Dedifferentiated amniotic fluid mesenchymal stem cell (primary cell): ENCODE results near the gene ZC3HAV1.
"Not testable (repeated sequence)": the region's sequence is repeated elsewhere in the genome, so short reads cannot be mapped to it uniquely, and the experiment has no call there.

ENCODE experiments used
- DNase-seq: peaks from one replicate; pipeline ENCODE4 v3.0.0-alpha.2; 2016; ENCODE audit errors: extremely low spot score

ZC3HAV1 gene

GRCh38 chr7:139112741-139113250 lies 3.3 kb upstream of the ZC3HAV1 start:
- DNase-seq, result no peak

DNA sequence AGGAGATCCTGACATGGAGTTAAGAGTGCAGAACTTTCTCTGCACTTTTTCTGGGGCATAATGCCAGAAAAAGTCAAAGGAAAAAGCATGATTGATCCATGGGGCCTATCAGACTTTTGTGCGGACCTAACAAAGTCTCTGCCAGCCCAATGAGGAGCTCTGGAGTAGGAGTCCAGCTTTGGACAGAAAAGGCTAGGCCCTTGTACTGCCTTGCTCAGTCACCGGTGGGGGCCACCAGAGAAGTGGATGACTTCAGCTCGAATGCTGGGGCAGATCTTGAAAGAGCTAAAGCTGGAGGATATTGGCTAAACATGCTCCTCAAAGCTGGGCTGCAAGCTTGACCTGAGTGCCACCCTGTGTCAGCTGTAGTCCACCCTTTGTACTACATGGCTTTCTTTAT lies 2.8 kb upstream of the ZC3HAV1 start:
- no peak for DNase-seq

GRCh38 chr7:139111811-139112301 lies 2.3 kb upstream of the ZC3HAV1 start:
- no peak for DNase-seq

GRCh38 chr7:139111147-139111546 lies 1.6 kb upstream of the ZC3HAV1 start:
- DNase-seq, result no peak

DNA sequence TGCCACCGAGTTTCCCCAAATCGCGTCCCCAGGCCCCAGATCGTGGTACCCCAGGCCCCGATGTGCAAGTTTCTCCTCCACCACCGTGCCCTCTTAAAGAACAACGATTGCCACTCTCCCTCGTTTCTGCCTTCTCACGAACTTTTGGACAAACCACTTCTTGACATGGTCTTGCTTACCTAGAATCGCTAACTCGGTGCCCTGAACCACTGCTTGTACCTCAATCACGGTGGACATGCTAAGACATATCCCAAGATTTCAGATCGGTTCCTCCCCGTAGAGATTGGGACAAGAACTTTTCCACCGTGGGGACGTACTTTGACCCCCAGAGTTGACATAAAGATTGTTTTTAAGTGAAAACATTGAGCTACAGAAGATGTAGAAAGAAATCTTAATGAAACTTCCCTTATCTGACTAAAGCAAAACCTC lies 477 bp upstream of the ZC3HAV1 start:
- no peak for DNase-seq

GRCh38 chr7:139108266-139109187 lies 993 bp downstream of the ZC3HAV1 start:
- no peak for DNase-seq

DNA sequence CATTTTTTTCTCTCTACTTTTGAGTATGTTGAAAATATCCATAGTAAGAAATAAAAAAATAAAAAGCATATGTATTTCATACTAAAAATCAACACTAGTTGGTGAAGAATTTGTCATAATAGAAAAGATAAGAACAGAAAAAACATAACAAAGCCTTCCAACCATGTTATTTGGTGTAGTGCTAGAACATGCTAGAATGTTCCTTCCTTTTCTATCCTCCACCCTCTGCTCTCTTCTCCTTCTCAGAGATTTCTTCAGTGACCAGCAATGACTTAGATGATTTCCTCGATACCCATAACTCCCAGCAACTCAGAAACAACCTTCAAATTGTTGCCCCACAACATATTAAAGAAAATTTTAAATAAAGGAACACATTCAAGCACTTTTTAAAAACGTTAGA lies 2.6 kb downstream of the ZC3HAV1 start:
- no peak for DNase-seq

- not testable (repeated sequence) for DNase-seq
Measured at GRCh38 chr7:139106227-139106626, 3.3 kb downstream of the ZC3HAV1 start.

- DNase-seq, result no peak
Measured at GRCh38 chr7:139105484-139105883, 4.0 kb downstream of the ZC3HAV1 start.

GRCh38 chr7:139104091-139104450 lies 5.4 kb downstream of the ZC3HAV1 start:
- no peak for DNase-seq

- no peak for DNase-seq
Measured at GRCh38 chr7:139103057-139103815, 6.3 kb downstream of the ZC3HAV1 start.

GRCh38 chr7:139101637-139102158 lies 7.8 kb downstream of the ZC3HAV1 start:
- not testable (repeated sequence) for DNase-seq

GRCh38 chr7:139099172-139099947 lies 10.2 kb downstream of the ZC3HAV1 start:
- no peak for DNase-seq

- no peak for DNase-seq
Measured at GRCh38 chr7:139095194-139095659, 14.3 kb downstream of the ZC3HAV1 start.

GRCh38 chr7:139094596-139094995 lies 14.9 kb downstream of the ZC3HAV1 start:
- DNase-seq, result no peak

GRCh38 chr7:139094030-139094429 lies 15.5 kb downstream of the ZC3HAV1 start:
- DNase-seq, result no peak

DNA sequence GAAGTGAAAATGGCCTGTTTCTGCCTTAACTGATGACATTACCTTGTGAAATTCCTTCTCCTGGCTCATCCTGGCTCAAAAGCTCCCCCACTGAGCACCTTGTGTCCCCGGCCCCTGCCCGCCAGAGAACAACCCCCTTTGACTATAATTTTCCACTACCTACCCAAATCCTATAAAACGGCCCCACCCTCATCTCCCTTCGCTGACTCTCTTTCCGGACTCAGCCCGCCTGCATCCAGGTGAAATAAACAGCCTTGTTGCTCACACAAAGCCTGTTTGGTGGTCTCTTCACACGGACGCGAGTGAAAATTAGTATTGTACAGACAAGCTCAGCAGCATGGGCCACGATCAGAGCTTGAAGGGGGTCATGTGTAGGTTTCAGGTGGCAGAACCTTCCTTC lies 16.0 kb downstream of the ZC3HAV1 start:
- DNase-seq, result not testable (repeated sequence)

GRCh38 chr7:139092090-139092796 lies 17.3 kb downstream of the ZC3HAV1 start:
- no peak for DNase-seq

- DNase-seq, result no peak
Measured at GRCh38 chr7:139091677-139091996, 17.9 kb downstream of the ZC3HAV1 start.

DNA sequence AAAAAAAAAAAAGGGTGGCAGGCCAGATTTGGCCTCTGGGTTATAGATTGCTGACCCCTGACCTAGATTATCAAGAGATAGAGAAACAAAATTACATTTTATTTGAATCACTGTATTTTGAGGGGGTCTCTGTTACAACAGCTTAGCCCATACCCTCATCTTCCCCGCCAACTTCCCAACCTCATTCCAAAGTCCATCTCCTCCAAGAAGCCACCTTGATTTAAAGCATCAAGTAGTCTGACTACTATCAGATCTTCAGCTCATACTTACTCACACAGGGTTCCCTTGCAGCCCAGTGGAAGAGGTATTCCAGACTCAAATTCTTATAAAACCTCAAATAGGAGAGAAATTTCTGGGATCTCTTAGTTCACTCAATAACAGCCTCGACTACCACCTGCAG lies 20.4 kb downstream of the ZC3HAV1 start:
- DNase-seq, result no peak

DNA sequence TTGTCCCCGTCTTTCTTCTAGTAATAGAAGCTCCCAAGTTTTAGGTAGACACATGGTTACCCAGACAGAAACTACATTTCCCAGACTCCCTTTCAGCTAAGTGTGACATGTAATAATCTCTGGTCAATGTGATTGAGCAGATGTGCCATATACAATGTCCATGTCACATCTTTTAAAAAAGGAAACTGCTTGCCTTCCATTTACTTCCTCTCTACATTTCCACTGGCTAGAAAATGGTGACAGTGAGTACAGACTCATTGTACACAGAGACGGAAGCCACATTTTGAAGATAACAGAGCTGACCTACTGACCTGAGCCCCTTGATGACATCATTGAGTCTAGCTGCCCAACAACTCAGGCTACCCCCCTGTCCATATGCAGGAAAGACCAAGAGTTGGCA lies 21.3 kb downstream of the ZC3HAV1 start:
- no peak for DNase-seq
